ENCODE data around the gene PPP1R3D.
"Not testable (repeated sequence)": the region's sequence is repeated elsewhere in the genome, so short reads cannot be mapped to it uniquely, and the experiment has no call there.

The PPP1R3D gene

GRCh38 chr20:59940129-59940955, at the start of gene PPP1R3D, which contains the start of gene FAM217B:
TSS of gene PPP1R3D (minus strand) at chr20:59940305. CDS start at chr20:59939931, 374 bp downstream.
TSS of gene FAM217B (plus strand) at chr20:59940389. CDS start at chr20:59943944, 3,555 bp downstream.
- DNase-seq = peak; percentile 67

- DNase-seq = peak; percentile 7
Measured at GRCh38 chr20:59988141-59988540, 48.0 kb upstream of the PPP1R3D start.

GRCh38 chr20:59987135-59987534, 47.0 kb upstream of the PPP1R3D start:
- no peak for DNase-seq

GRCh38 chr20:59985864-59986263, 45.8 kb upstream of the PPP1R3D start:
- DNase-seq = no peak

GRCh38 chr20:59985164-59985563, 45.1 kb upstream of the PPP1R3D start:
- DNase-seq = no peak

- no peak for DNase-seq
Measured at GRCh38 chr20:59984541-59984940, 44.4 kb upstream of the PPP1R3D start.

GRCh38 chr20:59983076-59983475, 43.0 kb upstream of the PPP1R3D start:
- no peak for DNase-seq

- no peak for DNase-seq
Measured at GRCh38 chr20:59977086-59977485, 37.0 kb upstream of the PPP1R3D start.

- no peak for DNase-seq
Measured at GRCh38 chr20:59976156-59976782, 36.2 kb upstream of the PPP1R3D start.

GRCh38 chr20:59972037-59972801, 32.1 kb upstream of the PPP1R3D start:
- DNase-seq = no peak

- DNase-seq = no peak
Measured at GRCh38 chr20:59971428-59971827, 31.3 kb upstream of the PPP1R3D start.

GRCh38 chr20:59966428-59966827, 26.3 kb upstream of the PPP1R3D start:
- DNase-seq = no peak

- no peak for DNase-seq
Measured at GRCh38 chr20:59962155-59962554, 22.1 kb upstream of the PPP1R3D start.

GRCh38 chr20:59961423-59961822, 21.3 kb upstream of the PPP1R3D start:
- DNase-seq = no peak

- DNase-seq = no peak
Measured at GRCh38 chr20:59958626-59959025, 18.5 kb upstream of the PPP1R3D start.

GRCh38 chr20:59958123-59958522, 18.0 kb upstream of the PPP1R3D start, which contains the start of gene CDH26:
TSS of gene CDH26 (plus strand) at chr20:59958423. CDS start at chr20:59958727, 304 bp downstream.
- no peak for DNase-seq

- DNase-seq = not testable (repeated sequence)
Measured at GRCh38 chr20:59957568-59957967, 17.5 kb upstream of the PPP1R3D start.

GRCh38 chr20:59955131-59955796, 15.2 kb upstream of the PPP1R3D start:
- DNase-seq = no peak

- no peak for DNase-seq
Measured at GRCh38 chr20:59954718-59955117, 14.6 kb upstream of the PPP1R3D start.

GRCh38 chr20:59949911-59950310, 9.8 kb upstream of the PPP1R3D start:
- DNase-seq = no peak

GRCh38 chr20:59948828-59949720, 9.0 kb upstream of the PPP1R3D start:
- DNase-seq = peak; percentile 20

- DNase-seq = no peak
Measured at GRCh38 chr20:59948212-59948611, 8.1 kb upstream of the PPP1R3D start.

All from NCI-H748 treated with DMSO at 0.1 percent for 48 hours (cell line).